Heart right ventricle (tissue), 16 donors: Measurements from ENCODE around the gene HSF5. TPM values are rescaled to one million over a fixed set of nuclear protein-coding genes. Genes with fewer than 3 reads are reported as not detected.

Experiments used
- ATAC-seq, 8 donors: fragments of 200-7000 bp; cut with Tn5 transposase; one replicate each; pipeline ENCODE4 v1.9.1; 2020; ENCODE audit warnings: mild to moderate bottlenecking in 8 of 8, moderate library complexity in 8 of 8, moderate number of reproducible peaks in 1 of 8
- DNase-seq, 2 donors: peaks; one replicate each; pipeline ENCODE4 v3.0.0-alpha.2; 2020
- H3K27ac ChIP-seq, 10 donors: fragments of 200-600 bp; sonication (generic) in 2 of 10; one replicate each; pipeline versions ENCODE4 v1.5.0 to v1.8.0; 2020 to 2022; ENCODE audit warnings: mild to moderate bottlenecking in 3 of 10
- H3K27me3 ChIP-seq, 7 donors: fragments of 200-600 bp; one replicate each; pipeline ENCODE4 v1.8.0; 2021 to 2022; ENCODE audit warnings: mild to moderate bottlenecking in 2 of 7
- H3K36me3 ChIP-seq, 9 donors: fragments of 200-600 bp; sonication (generic) in 1 of 9; one replicate each; pipeline versions ENCODE4 v1.5.0 to v1.8.0; 2020 to 2022; ENCODE audit warnings: mild to moderate bottlenecking in 2 of 9
- H3K4me1 ChIP-seq, 9 donors: fragments of 200-600 bp; sonication (generic) in 1 of 9; one replicate each; pipeline versions ENCODE4 v1.5.0 to v1.8.0; 2020 to 2022; ENCODE audit warnings: mild to moderate bottlenecking in 4 of 9
- H3K4me3 ChIP-seq, 10 donors: fragments of 200-600 bp; sonication (generic) in 2 of 10; one replicate each; pipeline versions ENCODE4 v1.5.0 to v1.8.0; 2020 to 2022; ENCODE audit warnings: mild to moderate bottlenecking in 7 of 10, moderate library complexity in 2 of 10
- H3K9me3 ChIP-seq, 11 donors: fragments of 200-600 bp in 10 of 11; sonication (generic) in 2 of 11; one replicate each; pipeline versions ENCODE4 v1.5.0 to v1.8.0; 2013 to 2022; ENCODE audit warnings: mild to moderate bottlenecking in 2 of 11, control low read depth in 1 of 11, moderate library complexity in 1 of 11
- WGBS, 2 donors: extraction: QIAGEN DNeasy Blood & Tissue Kit; methylation state at CpG; one replicate each; pipeline ENCODE4 v1.1.7; 2013; ENCODE audit warnings: inconsistent platforms in 1 of 2; 5-methylcytosine and 5-hydroxymethylcytosine counted together
- intact Hi-C, 10 donors: fragments of 100-400 bp; cut with DNase I; formaldehyde crosslinking; loops; one replicate each; pipeline versions ENCODE4 v1.11.1 to v1.14.2; 2022
- polyA plus RNA-seq, 2 donors: library from polyadenylated mRNA; stranded (reverse); fragments of 200-250 nt; gene quantifications; one replicate each; pipeline ENCODE4 v1.2.3, GENCODE V29; 2013
- total RNA-seq, 10 donors: library from RNA; stranded (reverse); fragmentation: NEBNext Ultra II Directional in 3 of 10; extraction: Animal tissue kit (Norgen Biotek cat#: 25700) in 3 of 10; gene quantifications; one replicate each; pipeline versions ENCODE4 v1.2.1 to v1.2.4, GENCODE V29; 2021 to 2023
- TF ChIP-seq, protein P1 (sequence below), 9 donors: fragments of 200-600 bp; sonication (generic) in 2 of 9; IDR thresholded peaks; one replicate each; pipeline versions ENCODE4 v1.5.0 to v1.8.0; 2021 to 2022; ENCODE audit warnings: antibody characterized with exemption in 9 of 9, mild to moderate bottlenecking in 5 of 9, moderate library complexity in 1 of 9
- donor health status: Arrhythmogenic right ventricular cardiomyopathy.
- donor health status: ischemic (EF 13 %, LVEDD 7.1; RV severe dilation, severe dysfunction).
- donor health status: healthy with polysubstance abuse.
- donor health status: DM: no; HTN: yes; CAD: no.
- donor health status: DM: no; HTN: no; CAD: no.
- donor health status: ischemic (EF 25% LVEDD 6.9; RV normal size, moderate dysfunction).
- donor health status: ischemic (EF 25% LVEDD 5.7; RV mildly dilated, moderate dysfunction).
- donor health status: healthy.
- donor health status: DM: yes; HTN: yes; CAD: no.
- donor health status: Ischemic cardiomyopathy.
- donor health status: ischemic (EF 35%, LVEDD 5.7; RV mildly dilated, moderate dysfunction).
- donor health status: nonischemic (EF 11% LVEDD 7.7; RV severe dilation, severe dysfunction).
- donor health status: DM: yes; HTN: yes; CAD: no.
- donor health status: PGD.
- donor health status: ischemic (EF 29% LVEDD 5.4; RV normal size, mild dysfunction).
- donor health status: nonischemic (EF 23%, LVEDD 6.1; RV moderate dilation, normal function).

HSF5 gene
- total and polyA plus RNA-seq, 12 donors = 0.04 to 0.14 (median 0.05) TPM; not detected in 9

DNA sequence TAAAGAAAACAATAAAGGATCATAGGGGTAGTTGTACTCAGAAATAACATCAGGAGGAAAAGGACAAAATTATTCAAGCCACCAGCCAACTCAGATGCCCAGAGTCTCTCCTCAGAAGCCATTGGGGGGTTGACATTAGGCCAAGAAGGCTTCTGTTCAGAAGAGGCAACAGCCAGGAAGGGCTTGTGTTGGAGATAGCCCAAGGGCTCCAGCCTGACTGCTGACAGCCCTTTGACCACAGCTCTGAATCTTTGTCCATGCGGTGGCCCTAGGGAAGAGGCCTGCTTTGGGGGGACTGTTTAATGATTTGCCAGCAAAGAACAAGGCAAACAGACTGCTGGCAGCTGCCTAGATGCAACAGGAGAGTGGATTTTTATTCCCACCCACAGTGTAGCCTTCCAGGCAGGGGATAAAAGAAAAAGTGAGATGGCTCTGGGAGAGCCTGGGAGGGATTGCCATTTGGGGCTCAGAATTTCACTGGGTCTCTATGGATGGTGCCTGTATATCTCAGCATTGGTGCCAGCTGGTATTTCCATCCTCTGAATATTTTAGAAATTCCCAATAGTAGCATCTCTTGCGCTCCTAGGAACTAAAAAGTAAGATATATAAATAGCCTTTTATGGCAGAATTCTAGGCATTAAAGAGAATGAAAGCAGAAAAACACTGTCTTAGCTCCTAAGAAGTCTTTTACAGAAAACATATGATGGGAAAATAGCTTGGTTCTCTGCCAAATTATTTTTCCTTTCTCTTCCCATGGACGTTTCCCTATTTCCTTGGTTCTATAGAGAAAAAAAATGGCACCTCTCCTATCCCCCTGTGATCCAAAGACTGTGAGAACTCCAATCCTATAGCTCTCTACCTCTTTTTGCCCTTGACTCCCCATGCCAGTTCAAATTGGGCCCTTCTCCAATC, 106.8 kb downstream of the HSF5 start:
- Histone ChIP-seq H3K4me3 (no peak overlapping the region), H3K36me3 (no peaks in the 10 kb centered on the region), H3K4me1 (peaks cover 0 to 16% (median 0%) of the 10 kb centered on the region in 9 donors), H3K27me3 (peaks cover 0 to 14% (median 0%) of the 10 kb centered on the region in 7 donors), H3K9me3 (no peaks in the 10 kb centered on the region), H3K27ac (no peak overlapping the region)
- 44 to 46% methylated on average over 3 of the region's 3 CpGs for WGBS, 2 donors
- TF ChIP-seq, protein P1, sequence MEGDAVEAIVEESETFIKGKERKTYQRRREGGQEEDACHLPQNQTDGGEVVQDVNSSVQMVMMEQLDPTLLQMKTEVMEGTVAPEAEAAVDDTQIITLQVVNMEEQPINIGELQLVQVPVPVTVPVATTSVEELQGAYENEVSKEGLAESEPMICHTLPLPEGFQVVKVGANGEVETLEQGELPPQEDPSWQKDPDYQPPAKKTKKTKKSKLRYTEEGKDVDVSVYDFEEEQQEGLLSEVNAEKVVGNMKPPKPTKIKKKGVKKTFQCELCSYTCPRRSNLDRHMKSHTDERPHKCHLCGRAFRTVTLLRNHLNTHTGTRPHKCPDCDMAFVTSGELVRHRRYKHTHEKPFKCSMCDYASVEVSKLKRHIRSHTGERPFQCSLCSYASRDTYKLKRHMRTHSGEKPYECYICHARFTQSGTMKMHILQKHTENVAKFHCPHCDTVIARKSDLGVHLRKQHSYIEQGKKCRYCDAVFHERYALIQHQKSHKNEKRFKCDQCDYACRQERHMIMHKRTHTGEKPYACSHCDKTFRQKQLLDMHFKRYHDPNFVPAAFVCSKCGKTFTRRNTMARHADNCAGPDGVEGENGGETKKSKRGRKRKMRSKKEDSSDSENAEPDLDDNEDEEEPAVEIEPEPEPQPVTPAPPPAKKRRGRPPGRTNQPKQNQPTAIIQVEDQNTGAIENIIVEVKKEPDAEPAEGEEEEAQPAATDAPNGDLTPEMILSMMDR (IDR thresholded peaks at IDR 0.05) = no peak
- intact Hi-C loops = no loop called here
- no peak for DNase-seq
- no peak for ATAC-seq

DNA sequence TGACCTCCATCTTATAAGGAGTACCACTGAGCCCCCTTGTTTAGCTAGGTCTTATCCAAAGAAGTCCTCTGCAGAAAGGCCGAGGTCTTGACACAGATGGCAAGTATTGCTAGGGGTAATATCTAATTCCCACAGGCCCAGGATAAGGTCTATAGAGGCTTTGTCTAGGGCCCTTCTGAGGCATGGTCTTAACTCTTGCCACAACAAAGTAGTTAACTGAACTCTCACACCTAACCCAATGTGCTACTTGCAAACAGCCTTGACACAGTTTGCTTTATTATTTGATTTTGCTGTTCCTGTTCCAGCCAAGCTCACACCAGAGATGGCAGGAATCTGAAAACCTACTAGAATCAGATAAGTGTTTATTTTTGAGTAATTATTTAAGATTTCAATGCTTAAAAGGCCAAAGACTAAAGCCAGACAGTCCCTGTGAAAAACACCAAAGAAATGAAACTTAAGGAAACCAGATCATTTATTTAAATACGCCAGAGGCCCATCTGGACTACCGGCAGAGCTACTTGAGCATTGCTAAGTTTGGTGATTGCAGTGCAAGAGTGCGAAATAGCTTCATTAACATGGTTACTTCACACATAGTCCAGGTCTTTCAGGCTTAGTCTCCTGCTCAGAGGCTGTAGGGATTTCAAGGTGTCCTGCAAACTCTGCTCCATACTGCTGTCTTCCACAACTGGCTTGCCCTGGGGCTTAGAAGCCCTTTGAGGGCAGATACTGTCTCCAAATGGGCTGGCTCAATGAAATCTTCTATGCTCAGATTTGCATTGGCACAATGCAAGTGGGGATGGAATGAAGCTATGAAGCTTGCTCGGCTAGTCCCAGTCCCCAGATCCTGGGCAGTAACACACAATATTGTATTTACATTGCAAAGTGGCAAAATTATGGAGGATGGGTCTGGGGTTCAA, 107.7 kb downstream of the HSF5 start:
- Histone ChIP-seq H3K27me3 (peaks cover 0 to 8% (median 0%) of the 10 kb centered on the region in 7 donors), H3K4me1 (peaks cover 0 to 25% (median 0%) of the 10 kb centered on the region in 9 donors), H3K9me3 (no peaks in the 10 kb centered on the region), H3K4me3 (no peak overlapping the region), H3K36me3 (no peaks in the 10 kb centered on the region), H3K27ac (no peak overlapping the region)
- TF ChIP-seq, protein P1 (IDR thresholded peaks at IDR 0.05) = no peak
- ATAC-seq (no peak), DNase-seq (no peak)
- 90 to 92% methylated on average over 5 of the region's 5 CpGs for WGBS, 2 donors
- intact Hi-C loops = no loop called here

DNA sequence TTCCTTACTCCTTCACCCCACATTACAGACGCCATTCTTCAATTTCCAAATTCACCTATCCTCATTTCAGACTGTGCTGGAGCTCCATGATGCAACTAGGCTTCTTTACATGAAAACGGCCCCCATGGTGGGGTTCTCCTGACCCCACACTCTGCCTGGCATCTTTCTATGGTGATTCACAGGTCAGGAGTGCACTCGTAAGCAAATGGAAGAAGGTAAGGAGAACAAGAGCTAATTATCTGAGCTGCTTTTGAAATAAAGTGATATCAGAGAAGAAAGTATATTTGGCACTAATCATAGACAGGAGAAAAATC, 108.7 kb downstream of the HSF5 start:
- 69 to 70% methylated on average over 3 of the region's 3 CpGs for WGBS, 2 donors
- Histone ChIP-seq H3K4me1 (peaks cover 0 to 27% (median 0%) of the 10 kb centered on the region in 9 donors), H3K4me3 (no peak overlapping the region), H3K9me3 (no peaks in the 10 kb centered on the region), H3K36me3 (no peaks in the 10 kb centered on the region), H3K27ac (no peak overlapping the region), H3K27me3 (peaks cover 0 to 2% (median 0%) of the 10 kb centered on the region in 7 donors)
- TF ChIP-seq, protein P1 (IDR thresholded peaks at IDR 0.05) = no peak
- DNase-seq (no peak), ATAC-seq (no peak)
- intact Hi-C loops = no loop called here

DNA sequence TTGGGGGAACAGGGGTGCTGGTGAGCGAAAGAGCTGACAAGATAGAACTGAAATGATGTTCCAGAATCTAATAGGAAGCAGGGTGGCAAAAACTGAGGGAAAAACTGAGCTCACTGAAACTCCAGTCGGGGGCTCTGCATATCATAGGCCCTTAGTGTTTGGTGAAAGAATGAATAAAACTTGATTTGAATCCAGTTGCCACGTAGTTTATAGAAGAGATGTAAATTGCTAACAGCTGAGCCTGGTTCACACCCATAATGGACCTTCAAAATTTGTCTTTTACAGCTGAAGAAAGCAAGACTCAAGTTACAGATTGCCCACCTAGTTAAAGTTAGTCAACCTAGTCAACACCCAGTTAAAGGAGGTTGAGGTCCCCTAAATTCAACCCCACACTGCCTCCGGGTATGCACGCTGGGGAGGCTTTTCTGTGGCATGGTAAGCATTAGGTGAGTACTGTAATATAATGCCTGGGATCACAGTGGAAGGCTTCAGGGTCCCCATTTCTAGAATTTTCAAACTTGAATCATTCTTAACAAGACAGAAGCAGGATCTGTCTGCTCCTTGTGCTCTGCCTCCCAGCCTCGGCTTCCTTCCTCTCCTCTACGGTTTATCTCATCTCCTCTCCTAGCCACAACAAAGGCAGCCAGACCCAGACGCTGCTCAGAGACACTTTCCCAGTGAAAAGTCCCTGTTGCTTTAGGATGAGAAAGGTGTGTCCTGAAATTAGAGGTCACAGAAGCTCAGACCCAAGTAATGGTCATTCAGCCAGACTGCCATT, 109.3 kb downstream of the HSF5 start:
- Histone ChIP-seq H3K4me1 (peaks cover 0 to 27% (median 0%) of the 10 kb centered on the region in 9 donors), H3K27ac (no peak overlapping the region), H3K9me3 (no peaks in the 10 kb centered on the region), H3K27me3 (no peaks in the 10 kb centered on the region), H3K4me3 (no peak overlapping the region), H3K36me3 (no peaks in the 10 kb centered on the region)
- ATAC-seq (no peak), DNase-seq (no peak)
- TF ChIP-seq, protein P1 (IDR thresholded peaks at IDR 0.05) = no peak
- 62 to 71% methylated on average over 8 of the region's 8 CpGs for WGBS, 2 donors
- intact Hi-C loops = no loop called here
